ENCODE measurements around the gene HTATIP2.
"Not testable (repeated sequence)": the region's sequence is repeated elsewhere in the genome, so short reads cannot be mapped to it uniquely, and the experiment has no call there.

Gene HTATIP2

GRCh38 chr11:20373147-20373546 lies 9.6 kb downstream of the HTATIP2 start:
- DNase-seq, result no peak

GRCh38 chr11:20373568-20374209 lies 10.2 kb downstream of the HTATIP2 start:
- DNase-seq, result no peak

- DNase-seq, result no peak
These were observed 11.3 kb downstream of the HTATIP2 start for GRCh38 chr11:20374741-20375300.

GRCh38 chr11:20376162-20376730 lies 12.7 kb downstream of the HTATIP2 start:
- no peak for DNase-seq

- not testable (repeated sequence) for DNase-seq
These were observed 22.5 kb downstream of the HTATIP2 start for GRCh38 chr11:20385996-20386395.

GRCh38 chr11:20387261-20388095 lies 24.0 kb downstream of the HTATIP2 start, which contains the start of gene PRMT3:
TSS of gene PRMT3 (plus strand) at chr11:20387716. CDS start at chr11:20387747, 31 bp downstream.
- DNase-seq, result peak; percentile 95

GRCh38 chr11:20388096-20389055 lies 24.9 kb downstream of the HTATIP2 start:
- DNase-seq, result no peak

- peak; percentile 19 for DNase-seq
These were observed 33.8 kb downstream of the HTATIP2 start for GRCh38 chr11:20397281-20397680.

GRCh38 chr11:20399498-20399897 lies 36.0 kb downstream of the HTATIP2 start:
- no peak for DNase-seq

GRCh38 chr11:20403059-20403458 lies 39.5 kb downstream of the HTATIP2 start:
- DNase-seq, result no peak

- DNase-seq, result no peak
These were observed 43.0 kb downstream of the HTATIP2 start for GRCh38 chr11:20406484-20406883.

- DNase-seq, result no peak
These were observed 43.8 kb downstream of the HTATIP2 start for GRCh38 chr11:20407344-20407743.

GRCh38 chr11:20415432-20415831 lies 51.9 kb downstream of the HTATIP2 start:
- DNase-seq, result no peak

GRCh38 chr11:20417771-20418170 lies 54.3 kb downstream of the HTATIP2 start:
- DNase-seq, result no peak

- DNase-seq, result no peak
These were observed 58.4 kb downstream of the HTATIP2 start for GRCh38 chr11:20421946-20422345.

- no peak for DNase-seq
These were observed 65.7 kb downstream of the HTATIP2 start for GRCh38 chr11:20429216-20429615.

All from NCI-H1105 (cell line).